WTC11 (cell line): ENCODE data around the gene SCN4A. TPM values are rescaled to one million over a fixed set of nuclear protein-coding genes. Genes with fewer than 3 reads are reported as not detected.

ENCODE experiments used
- ATAC-seq: fragments of 200-7000 bp; cut with Tn5 transposase; 2 replicates; pipeline ENCODE4 v1.10.0; 2021; ENCODE audit warnings: mild to moderate bottlenecking, moderate library complexity
- CTCF ChIA-PET: fragments of 300-600 bp; sonication (Branson Sonifier 250); formaldehyde crosslinking; loops from one replicate; lab custom pipeline; 2021; ENCODE audit warnings: antibody characterized with exemption; lab: Charles Lee
- POLR2A ChIA-PET: fragments of 350-600 bp; sonication (Branson Sonifier 250); formaldehyde crosslinking; loops from one replicate; lab custom pipeline; 2021; ENCODE audit warnings: antibody characterized with exemption; lab: Charles Lee
- DNase-seq: peaks from one replicate; pipeline ENCODE4 v3.0.0; 2021; ENCODE audit warnings: low spot score
- H3K27ac Mint-ChIP-seq: 2 replicates; pipeline ENCODE4 v1.8.0; 2021; ENCODE audit warnings: mixed read lengths
- H3K27me3 Mint-ChIP-seq: 2 replicates; pipeline ENCODE4 v1.8.0; 2021; ENCODE audit warnings: low read depth, mild to moderate bottlenecking, moderate library complexity, mixed read lengths
- H3K36me3 Mint-ChIP-seq: 2 replicates; pipeline ENCODE4 v1.8.0; 2021; ENCODE audit warnings: mixed read lengths
- H3K4me1 Mint-ChIP-seq: 2 replicates; pipeline ENCODE4 v1.8.0; 2022; ENCODE audit warnings: mixed read lengths
- H3K4me3 Mint-ChIP-seq: 2 replicates; pipeline ENCODE4 v1.8.0; 2021; ENCODE audit warnings: mild to moderate bottlenecking, moderate library complexity, mixed read lengths
- H3K9me3 Mint-ChIP-seq: 2 replicates; pipeline ENCODE4 v1.8.0; 2021; ENCODE audit warnings: mixed read lengths
- CTCF ChIP-seq: fragments of 200-600 bp; IDR thresholded peaks from 2 replicates; pipeline ENCODE4 v1.8.0; 2022; ENCODE audit warnings: antibody characterized with exemption
- E2F1 ChIP-seq: sonication (generic); formaldehyde crosslinking; IDR thresholded peaks from 2 replicates; pipeline ENCODE4 v1.8.0; 2022; ENCODE audit warnings: mild to moderate bottlenecking, missing genetic modification reagents
- E2F4 ChIP-seq: sonication (generic); formaldehyde crosslinking; IDR thresholded peaks from 2 replicates; pipeline ENCODE4 v1.8.1; 2022; ENCODE audit warnings: low read depth, mild to moderate bottlenecking, moderate library complexity, missing genetic modification reagents, borderline replicate concordance
- NFE2L1 ChIP-seq: sonication (generic); formaldehyde crosslinking; IDR thresholded peaks from 2 replicates; pipeline ENCODE4 v1.8.1; 2023; ENCODE audit warnings: missing genetic modification reagents
- OVOL2 ChIP-seq: fragments of 250-450 bp; sonication (Bioruptor Pico); IDR thresholded peaks from 2 replicates; pipeline ENCODE4 v1.9.0; 2021; ENCODE audit warnings: mild to moderate bottlenecking, borderline replicate concordance
- PREB ChIP-seq: sonication (generic); formaldehyde crosslinking; IDR thresholded peaks from 2 replicates; pipeline ENCODE4 v1.8.1; 2022; ENCODE audit warnings: mild to moderate bottlenecking, missing genetic modification reagents, moderate library complexity, borderline replicate concordance
- SMAD3 ChIP-seq: sonication (generic); formaldehyde crosslinking; IDR thresholded peaks from 2 replicates; pipeline ENCODE4 v1.8.0; 2022; ENCODE audit warnings: missing genetic modification reagents, mild to moderate bottlenecking, borderline replicate concordance
- ZNF425 ChIP-seq: fragments of 250-450 bp; sonication (Bioruptor Pico); conservative IDR thresholded peaks from 2 replicates; pipeline ENCODE4 v1.9.0; 2021; ENCODE audit warnings: mild to moderate bottlenecking
- total RNA-seq: library from RNA; stranded (reverse); gene quantifications from 3 replicates; pipeline ENCODE4 v1.2.3, GENCODE V29; 2021

SCN4A gene
- total RNA-seq, 1 experiment from 2014 or later, result 5.8 TPM

- peak; percentile 38 for ATAC-seq
These were observed 29.0 kb downstream of the SCN4A start for GRCh38 chr17:63943745-63944144.

More at GRCh38 chr17:63943745-63944144, 29.0 kb downstream of the SCN4A start:
- no peaks in the 10 kb centered on the region for H3K9me3 Mint-ChIP-seq
- H3K36me3 Mint-ChIP-seq, result no peaks in the 10 kb centered on the region; the same call in 1 of the 2 replicates
- CTCF ChIA-PET, result interaction anchor here (0.6 to 4.8 kb wide), 3 partner anchors 21 to 32 kb away, joined by 3 to 38 read pairs (median 5); partner anchors contain the start of genes CSHL1 and GH1
- no peak overlapping the region for H3K27ac Mint-ChIP-seq
- H3K4me3 Mint-ChIP-seq, result no peak overlapping the region
- POLR2A ChIA-PET, result no interaction called here
- TF ChIP-seq PREB (no peak), OVOL2 (CRISPR knock-in tag) (no peak), ZNF425 (CRISPR knock-in tag) (no peak), E2F1 (CRISPR knock-in tag) (no peak), E2F4 (CRISPR knock-in tag) (no peak), NFE2L1 (CRISPR knock-in tag) (no peak), CTCF (peak; percentile 39), SMAD3 (CRISPR knock-in tag) (no peak)
- peaks cover 2% of the 10 kb centered on the region; the same call in 1 of the 2 replicates for H3K4me1 Mint-ChIP-seq
- H3K27me3 Mint-ChIP-seq, result no peaks in the 10 kb centered on the region
- DNase-seq, result no peak
